Stimulated activated naive B cell treated with anti-CD40 and anti-IgM and Interleukin-4, amounts not matched to agents 10 μg/mL and 1 μg/mL and 100 μg/mL, for 72 hours (primary cell): ENCODE data around the gene HMCN2.

Experiments used
- ATAC-seq, 2 donors: fragments of 150-1000 bp; cut with Tn5 transposase; replicated peaks; 2 replicates each; pipeline ENCODE4 v1.10.0; 2021; ENCODE audit warnings: moderate library complexity in 1 of 2
- DNase-seq: peaks from one replicate; pipeline ENCODE4 v3.0.0; 2021
- H3K27ac Mint-ChIP-seq: one replicate; pipeline ENCODE4 v1.8.0; 2022; ENCODE audit warnings: mild to moderate bottlenecking, mixed read lengths
- H3K27me3 Mint-ChIP-seq, 2 donors: one replicate each; pipeline ENCODE4 v1.8.0; 2022; ENCODE audit warnings: mixed read lengths in 2 of 2
- H3K36me3 Mint-ChIP-seq, 2 donors: one replicate each; pipeline ENCODE4 v1.8.0; 2022; ENCODE audit warnings: mixed read lengths in 2 of 2, mild to moderate bottlenecking in 1 of 2
- H3K4me1 Mint-ChIP-seq, 2 donors: one replicate each; pipeline ENCODE4 v1.8.0; 2022; ENCODE audit warnings: mixed read lengths in 2 of 2, mild to moderate bottlenecking in 1 of 2
- H3K4me3 Mint-ChIP-seq, 2 donors: one replicate each; pipeline ENCODE4 v1.8.0; 2022; ENCODE audit warnings: mild to moderate bottlenecking in 2 of 2, mixed read lengths in 2 of 2, moderate library complexity in 1 of 2
- H3K9me3 Mint-ChIP-seq, 2 donors: one replicate each; pipeline ENCODE4 v1.8.0; 2022; ENCODE audit warnings: mixed read lengths in 2 of 2, mild to moderate bottlenecking in 1 of 2

HMCN2 gene

GRCh38 chr9:130265431-130266235 is at the start of gene HMCN2:
Gene HMCN2, plus strand, starts transcription at chr9:130265760. Its CDS starts 119 bp downstream, at chr9:130265879.
- Mint-ChIP-seq H3K4me1 (peaks cover 7 to 14% of the 10 kb centered on the region in 2 donors), H3K27me3 (peaks cover 65 to 85% of the 10 kb centered on the region in 2 donors), H3K36me3 (no peaks in the 10 kb centered on the region), H3K4me3 (peak within 1 kb of the TSS in 1 of 2 donors; percentile 27), H3K9me3 (no peaks in the 10 kb centered on the region), H3K27ac (no peak within 1 kb of the TSS)
- no peak for DNase-seq
- ATAC-seq: no peak

- H3K27me3 Mint-ChIP-seq: peaks cover 3 to 21% of the 10 kb centered on the region in 2 donors
- H3K27ac Mint-ChIP-seq: no peak overlapping the region
- peaks cover 0 to 3% of the 10 kb centered on the region in 2 donors for H3K36me3 Mint-ChIP-seq
- no peaks in the 10 kb centered on the region for H3K9me3 Mint-ChIP-seq
- H3K4me3 Mint-ChIP-seq: no peak overlapping the region
- H3K4me1 Mint-ChIP-seq: peaks cover 0 to 5% of the 10 kb centered on the region in 2 donors
- DNase-seq: no peak
- no peak for ATAC-seq
Measured at GRCh38 chr9:130217838-130218237, 47.7 kb upstream of the HMCN2 start.

GRCh38 chr9:130219661-130220096 is 45.9 kb upstream of the HMCN2 start:
- ATAC-seq (no peak), DNase-seq (no peak)
- no peaks in the 10 kb centered on the region for H3K4me1 Mint-ChIP-seq
- H3K4me3 Mint-ChIP-seq: no peak overlapping the region
- no peaks in the 10 kb centered on the region for H3K9me3 Mint-ChIP-seq
- peaks cover 3 to 21% of the 10 kb centered on the region in 2 donors for H3K27me3 Mint-ChIP-seq
- H3K27ac Mint-ChIP-seq: no peak overlapping the region
- H3K36me3 Mint-ChIP-seq: no peaks in the 10 kb centered on the region

GRCh38 chr9:130220352-130220751 is 45.2 kb upstream of the HMCN2 start:
- no peaks in the 10 kb centered on the region for H3K9me3 Mint-ChIP-seq
- no peak overlapping the region for H3K4me3 Mint-ChIP-seq
- H3K36me3 Mint-ChIP-seq: no peaks in the 10 kb centered on the region
- H3K27me3 Mint-ChIP-seq: peaks cover 3 to 15% of the 10 kb centered on the region in 2 donors
- no peak for DNase-seq
- no peak for ATAC-seq
- no peaks in the 10 kb centered on the region for H3K4me1 Mint-ChIP-seq
- no peak overlapping the region for H3K27ac Mint-ChIP-seq

- peak overlapping the region; percentile 16 for H3K27ac Mint-ChIP-seq
- peaks cover 3 to 5% of the 10 kb centered on the region in 2 donors for H3K9me3 Mint-ChIP-seq
- peaks cover 3 to 6% of the 10 kb centered on the region in 2 donors for H3K27me3 Mint-ChIP-seq
- DNase-seq (no peak), ATAC-seq (no peak)
- H3K4me1 Mint-ChIP-seq: no peaks in the 10 kb centered on the region
- H3K36me3 Mint-ChIP-seq: peaks cover 5% of the 10 kb centered on the region in 2 donors
- H3K4me3 Mint-ChIP-seq: no peak overlapping the region
Measured at GRCh38 chr9:130222833-130223232, 42.7 kb upstream of the HMCN2 start.

GRCh38 chr9:130225071-130225470 is 40.5 kb upstream of the HMCN2 start:
- H3K4me1 Mint-ChIP-seq: no peaks in the 10 kb centered on the region
- no peak overlapping the region for H3K4me3 Mint-ChIP-seq
- H3K9me3 Mint-ChIP-seq: peaks cover 4 to 9% of the 10 kb centered on the region in 2 donors
- H3K27me3 Mint-ChIP-seq: peaks cover 3 to 6% of the 10 kb centered on the region in 2 donors
- peaks cover 10 to 14% of the 10 kb centered on the region in 2 donors for H3K36me3 Mint-ChIP-seq
- ATAC-seq: no peak
- no peak overlapping the region for H3K27ac Mint-ChIP-seq
- DNase-seq: no peak

- Mint-ChIP-seq H3K9me3 (peaks cover 4 to 9% of the 10 kb centered on the region in 2 donors), H3K27ac (no peak overlapping the region), H3K36me3 (peaks cover 10 to 14% of the 10 kb centered on the region in 2 donors), H3K4me3 (no peak overlapping the region), H3K27me3 (peaks cover 3 to 6% of the 10 kb centered on the region in 2 donors), H3K4me1 (no peaks in the 10 kb centered on the region)
- ATAC-seq (no peak), DNase-seq (no peak)
Measured at GRCh38 chr9:130225586-130225985, 40.0 kb upstream of the HMCN2 start.

- no peaks in the 10 kb centered on the region for H3K4me1 Mint-ChIP-seq
- no peak overlapping the region for H3K27ac Mint-ChIP-seq
Measured at GRCh38 chr9:130226112-130226511, 39.4 kb upstream of the HMCN2 start.

GRCh38 chr9:130227833-130228232 is 37.7 kb upstream of the HMCN2 start:
- ATAC-seq: no peak

More at GRCh38 chr9:130226112-130226511, 39.4 kb upstream of the HMCN2 start:
- peaks cover 4 to 9% of the 10 kb centered on the region in 2 donors for H3K9me3 Mint-ChIP-seq
- ATAC-seq: no peak
- peaks cover 10 to 14% of the 10 kb centered on the region in 2 donors for H3K36me3 Mint-ChIP-seq
- peaks cover 3 to 6% of the 10 kb centered on the region in 2 donors for H3K27me3 Mint-ChIP-seq
- no peak for DNase-seq
- no peak overlapping the region for H3K4me3 Mint-ChIP-seq

GRCh38 chr9:130229759-130230158 is 35.8 kb upstream of the HMCN2 start:
- DNase-seq: no peak
- H3K27ac Mint-ChIP-seq: no peak overlapping the region

More at GRCh38 chr9:130227833-130228232, 37.7 kb upstream of the HMCN2 start:
- Mint-ChIP-seq H3K36me3 (peaks cover 12 to 14% of the 10 kb centered on the region in 2 donors), H3K4me3 (no peak overlapping the region), H3K27ac (no peak overlapping the region), H3K9me3 (peaks cover 4 to 9% of the 10 kb centered on the region in 2 donors), H3K4me1 (no peaks in the 10 kb centered on the region), H3K27me3 (peaks cover 0 to 4% of the 10 kb centered on the region in 2 donors)
- no peak for DNase-seq

GRCh38 chr9:130230631-130231030 is 34.9 kb upstream of the HMCN2 start:
- Mint-ChIP-seq H3K36me3 (peaks cover 17 to 19% of the 10 kb centered on the region in 2 donors), H3K4me3 (no peak overlapping the region), H3K27ac (no peak overlapping the region), H3K27me3 (peaks cover 0 to 4% of the 10 kb centered on the region in 2 donors), H3K4me1 (no peaks in the 10 kb centered on the region), H3K9me3 (peaks cover 4 to 9% of the 10 kb centered on the region in 2 donors)
- ATAC-seq (no peak), DNase-seq (no peak)

More at GRCh38 chr9:130229759-130230158, 35.8 kb upstream of the HMCN2 start:
- H3K4me3 Mint-ChIP-seq: no peak overlapping the region
- peaks cover 0 to 4% of the 10 kb centered on the region in 2 donors for H3K27me3 Mint-ChIP-seq
- H3K36me3 Mint-ChIP-seq: peaks cover 17 to 19% of the 10 kb centered on the region in 2 donors
- no peak for ATAC-seq
- H3K9me3 Mint-ChIP-seq: peaks cover 4 to 9% of the 10 kb centered on the region in 2 donors
- H3K4me1 Mint-ChIP-seq: no peaks in the 10 kb centered on the region

GRCh38 chr9:130232899-130233586 is 32.5 kb upstream of the HMCN2 start:
- Mint-ChIP-seq H3K27ac (no peak overlapping the region), H3K27me3 (peaks cover 0 to 4% of the 10 kb centered on the region in 2 donors), H3K4me3 (no peak overlapping the region), H3K4me1 (peaks cover 6 to 10% of the 10 kb centered on the region in 2 donors), H3K9me3 (peaks cover under 1 to 3% of the 10 kb centered on the region in 2 donors), H3K36me3 (peaks cover 12% of the 10 kb centered on the region in 2 donors)
- ATAC-seq: no peak
- no peak for DNase-seq

GRCh38 chr9:130233587-130233945 is 32.0 kb upstream of the HMCN2 start:
- Mint-ChIP-seq H3K36me3 (peaks cover 10 to 12% of the 10 kb centered on the region in 2 donors), H3K9me3 (peaks cover 0 to 3% of the 10 kb centered on the region in 2 donors), H3K4me1 (peaks cover 6 to 12% of the 10 kb centered on the region in 2 donors), H3K27ac (peak overlapping the region; percentile 59), H3K4me3 (no peak overlapping the region), H3K27me3 (peaks cover 0 to 4% of the 10 kb centered on the region in 2 donors)
- no peak for ATAC-seq
- DNase-seq: no peak
